Prostate gland (tissue), 2 donors: ENCODE data around the gene DUSP1.

Experiments
- POLR2A ChIP-seq: fragments of 450-650 bp; IDR thresholded peaks from one replicate; pipeline ENCODE4 v1.6.1; 2016; ENCODE audit warnings: antibody characterized with exemption, mild to moderate bottlenecking
- POLR2AphosphoS5 ChIP-seq: sonication (generic); formaldehyde crosslinking; IDR thresholded peaks from one replicate; pipeline ENCODE4 v1.6.1; 2017; ENCODE audit warnings: antibody characterized with exemption
- TF ChIP-seq, protein P1 (sequence below), 4 experiments: fragments of 200-600 bp in 2 of 4; fragments of 450-650 bp in 2 of 4; sonication (generic) in 2 of 4; IDR thresholded peaks; 1 replicate in 3 of 4; 2 replicates in 1 of 4; pipeline ENCODE4 v1.5.1; 2016 to 2019; ENCODE audit warnings: antibody characterized with exemption in 4 of 4, mild to moderate bottlenecking in 2 of 4, moderate library complexity in 2 of 4

DNA sequence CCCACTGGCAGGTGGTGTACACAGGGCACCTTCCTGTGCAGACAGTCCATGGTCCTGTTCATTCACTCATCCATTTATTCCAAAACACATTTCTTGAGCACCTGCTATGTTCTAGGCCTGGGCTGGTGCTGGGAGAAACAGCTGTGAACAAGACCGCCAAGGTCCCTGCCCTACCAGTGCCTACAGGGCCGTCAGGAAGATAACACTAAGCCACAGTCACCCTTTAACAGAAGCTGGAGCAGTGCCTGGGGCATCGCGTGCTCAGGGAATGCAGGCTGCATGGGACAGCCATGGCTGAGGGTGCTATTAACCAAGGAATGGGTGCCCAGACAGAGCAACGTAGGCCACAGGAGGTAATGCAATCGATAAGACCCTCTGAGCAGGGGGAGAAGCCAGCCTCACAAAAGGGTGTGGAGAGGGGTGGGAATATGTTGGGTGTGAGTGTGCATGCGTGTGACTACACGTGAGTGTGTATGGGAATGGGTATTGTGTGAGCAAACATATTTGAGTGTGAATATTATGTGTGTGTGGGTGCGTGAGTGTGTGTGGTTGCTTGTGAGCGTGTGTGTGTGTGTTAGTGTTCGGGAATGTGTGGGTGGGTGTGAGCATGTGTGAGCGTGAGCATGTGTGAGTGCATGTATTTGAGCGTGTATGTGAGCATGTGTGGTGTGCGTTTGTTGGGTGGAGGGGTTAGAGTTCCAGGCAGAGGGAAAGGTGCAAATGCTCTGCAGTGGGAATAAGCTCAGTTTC lies 19.1 kb downstream of the DUSP1 start:
- TF ChIP-seq, protein P1, sequence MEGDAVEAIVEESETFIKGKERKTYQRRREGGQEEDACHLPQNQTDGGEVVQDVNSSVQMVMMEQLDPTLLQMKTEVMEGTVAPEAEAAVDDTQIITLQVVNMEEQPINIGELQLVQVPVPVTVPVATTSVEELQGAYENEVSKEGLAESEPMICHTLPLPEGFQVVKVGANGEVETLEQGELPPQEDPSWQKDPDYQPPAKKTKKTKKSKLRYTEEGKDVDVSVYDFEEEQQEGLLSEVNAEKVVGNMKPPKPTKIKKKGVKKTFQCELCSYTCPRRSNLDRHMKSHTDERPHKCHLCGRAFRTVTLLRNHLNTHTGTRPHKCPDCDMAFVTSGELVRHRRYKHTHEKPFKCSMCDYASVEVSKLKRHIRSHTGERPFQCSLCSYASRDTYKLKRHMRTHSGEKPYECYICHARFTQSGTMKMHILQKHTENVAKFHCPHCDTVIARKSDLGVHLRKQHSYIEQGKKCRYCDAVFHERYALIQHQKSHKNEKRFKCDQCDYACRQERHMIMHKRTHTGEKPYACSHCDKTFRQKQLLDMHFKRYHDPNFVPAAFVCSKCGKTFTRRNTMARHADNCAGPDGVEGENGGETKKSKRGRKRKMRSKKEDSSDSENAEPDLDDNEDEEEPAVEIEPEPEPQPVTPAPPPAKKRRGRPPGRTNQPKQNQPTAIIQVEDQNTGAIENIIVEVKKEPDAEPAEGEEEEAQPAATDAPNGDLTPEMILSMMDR (IDR thresholded peaks at IDR 0.05) = no peak
- TF ChIP-seq POLR2A = no peak
- no peak for TF ChIP-seq POLR2AphosphoS5
